ENCODE measurements around the gene SUFU.

Gene SUFU

DNA sequence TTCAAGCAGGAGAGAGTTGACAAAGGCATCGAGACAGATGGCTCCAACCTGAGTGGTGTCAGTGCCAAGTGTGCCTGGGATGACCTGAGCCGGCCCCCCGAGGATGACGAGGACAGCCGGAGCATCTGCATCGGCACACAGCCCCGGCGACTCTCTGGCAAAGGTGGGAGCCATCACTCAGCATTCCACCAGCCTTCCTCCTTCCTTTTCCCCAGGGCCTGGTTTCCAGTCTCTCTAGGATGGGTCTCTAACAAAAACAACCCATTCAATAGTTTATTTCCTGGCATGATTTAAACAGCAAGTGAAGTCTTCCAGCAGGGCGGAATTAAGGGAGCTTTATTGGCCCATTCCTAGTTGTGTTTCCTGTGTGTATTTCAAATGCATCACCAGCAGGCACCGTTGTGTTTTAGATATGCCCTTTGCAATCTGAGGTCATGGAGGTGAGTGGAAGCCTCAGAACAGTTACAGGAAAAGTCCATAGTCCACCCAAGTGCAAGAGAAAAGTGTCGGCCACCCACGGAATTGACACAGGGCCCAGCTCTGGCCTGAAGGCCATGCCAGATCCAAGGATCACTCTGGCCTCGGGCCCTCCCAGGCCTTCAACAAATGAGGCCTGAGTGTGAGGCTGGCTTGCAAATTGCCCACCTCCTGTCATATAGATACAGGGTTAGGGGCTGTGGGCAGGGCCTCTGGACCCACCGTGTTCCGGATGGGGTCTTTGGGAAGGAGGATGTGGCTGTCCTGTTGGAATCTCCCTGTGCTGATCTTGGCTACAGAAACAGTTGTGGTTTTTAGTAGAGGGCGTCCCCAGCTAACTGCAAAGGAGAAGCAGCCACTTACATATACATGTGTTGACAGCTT lies 93.6 kb downstream of the SUFU start:
- H3K4me3 ChIP-seq (ENCODE audit: low read depth, low read length), result no peak overlapping the region
- no peak for DNase-seq (ENCODE audit: low read depth)

GRCh38 chr10:102598243-102598642 lies 94.5 kb downstream of the SUFU start:
- no peak for DNase-seq (ENCODE audit: low read depth)
- TF ChIP-seq CTCF (IDR thresholded peaks at IDR 0.05; ENCODE audit: control insufficient read depth, extremely low read depth, insufficient read depth), result no peak

More for the DNA sequence above, 93.6 kb downstream of the SUFU start:
- no peak for TF ChIP-seq CTCF (IDR thresholded peaks at IDR 0.05; ENCODE audit: control insufficient read depth, extremely low read depth, insufficient read depth)

GRCh38 chr10:102599565-102600327 lies 96.0 kb downstream of the SUFU start:
- H3K4me3 ChIP-seq (ENCODE audit: low read depth, low read length), result no peak overlapping the region
- no peak for DNase-seq (ENCODE audit: low read depth)
- TF ChIP-seq CTCF (IDR thresholded peaks at IDR 0.05; ENCODE audit: control insufficient read depth, extremely low read depth, insufficient read depth), result no peak

More at GRCh38 chr10:102598243-102598642, 94.5 kb downstream of the SUFU start:
- no peak overlapping the region for H3K4me3 ChIP-seq (ENCODE audit: low read depth, low read length)

GRCh38 chr10:102600816-102601215 lies 97.0 kb downstream of the SUFU start:
- DNase-seq (ENCODE audit: low read depth), result no peak
- no peak for TF ChIP-seq CTCF (IDR thresholded peaks at IDR 0.05; ENCODE audit: control insufficient read depth, extremely low read depth, insufficient read depth)
- no peak overlapping the region for H3K4me3 ChIP-seq (ENCODE audit: low read depth, low read length)

DNA sequence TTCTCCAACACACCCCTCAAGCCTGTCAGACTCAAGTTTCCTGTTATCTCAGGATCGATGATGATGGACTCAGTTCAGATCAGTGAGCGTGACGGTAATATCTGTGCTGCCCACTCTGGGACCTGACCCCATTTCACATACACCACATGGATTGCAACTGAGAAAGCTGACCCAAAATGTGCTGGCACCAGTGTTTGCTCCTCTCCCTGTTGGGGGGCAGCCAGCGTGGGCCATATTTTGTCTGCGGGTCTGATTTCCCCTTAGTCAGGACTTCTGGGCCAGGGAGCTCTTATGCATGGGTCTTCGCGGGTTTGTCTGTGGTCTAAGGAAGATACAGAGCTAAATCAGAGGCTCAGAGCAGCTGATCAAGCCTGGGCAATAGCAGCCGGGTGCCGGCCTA lies 97.9 kb downstream of the SUFU start:
- H3K4me3 ChIP-seq (ENCODE audit: low read depth, low read length), result no peak overlapping the region
- DNase-seq (ENCODE audit: low read depth), result no peak
- TF ChIP-seq CTCF (IDR thresholded peaks at IDR 0.05; ENCODE audit: control insufficient read depth, extremely low read depth, insufficient read depth), result no peak

GRCh38 chr10:102602272-102603045 lies 98.7 kb downstream of the SUFU start:
- TF ChIP-seq CTCF (IDR thresholded peaks at IDR 0.05; ENCODE audit: control insufficient read depth, extremely low read depth, insufficient read depth), result no peak
- no peak overlapping the region for H3K4me3 ChIP-seq (ENCODE audit: low read depth, low read length)
- DNase-seq (ENCODE audit: low read depth), result no peak

Measured in LNCaP clone FGC (cell line).